Measurements from ENCODE around the gene ONECUT3. TPM values are rescaled to one million over a fixed set of nuclear protein-coding genes. Genes with fewer than 3 reads are reported as not detected.

Gene ONECUT3
- total RNA-seq, 2 experiments from 2014 or later = not detected

DNA sequence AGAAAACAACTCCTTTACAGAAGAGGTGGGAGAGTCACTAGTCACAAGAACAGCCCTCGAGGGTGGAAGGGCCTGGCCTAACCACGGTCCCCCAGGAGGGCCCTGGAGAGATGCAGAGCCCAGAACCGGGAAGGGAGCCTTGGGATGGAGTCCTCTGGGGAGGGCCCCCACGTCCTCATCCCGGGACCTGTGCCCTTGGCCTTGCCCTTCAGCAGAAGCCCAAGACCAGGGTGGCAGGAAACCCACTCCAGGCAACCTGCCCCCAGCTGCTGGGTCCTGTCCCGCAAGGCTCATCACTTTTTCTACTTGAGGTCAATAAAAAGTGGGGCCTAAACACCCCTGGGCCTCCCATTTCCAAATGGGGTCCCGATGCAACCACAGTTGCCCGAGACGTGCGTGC lies 61.1 kb downstream of the ONECUT3 start:
- Histone ChIP-seq H3K79me2 (ENCODE audit: insufficient read depth, low read depth, low read length) (no peaks in the 10 kb centered on the region), H2AFZ (ENCODE audit: low read length) (no peak overlapping the region), H3K9me3 (ENCODE audit: low read length) (no peaks in the 10 kb centered on the region), H3K4me2 (ENCODE audit: low read length) (no peak overlapping the region), H3K27ac (ENCODE audit: low read depth, low read length, poor library complexity, severe bottlenecking) (no peak overlapping the region), H3K36me3 (ENCODE audit: insufficient read depth, low read length) (peaks cover 40% of the 10 kb centered on the region; the same call in 1 of the 2 replicates), H4K20me1 (ENCODE audit: insufficient read depth, low read length) (no peaks in the 10 kb centered on the region), H3K4me1 (ENCODE audit: insufficient read depth, low read length, poor library complexity, severe bottlenecking) (peaks cover 18% of the 10 kb centered on the region), H3K4me3 (ENCODE audit: low read depth, low read length, poor library complexity, severe bottlenecking) (no peak overlapping the region), H3K9me2 (ENCODE audit: insufficient read depth, low read length) (no peaks in the 10 kb centered on the region)
- BruUV-seq (replicated peaks) = no TSS peak
- CTCF ChIA-PET (ENCODE audit: unreplicated experiment) = interaction anchor here (0.5 kb wide), 1 partner anchor 12 kb away, joined by 7 read pairs; no protein-coding TSS in a partner anchor
- no peak for DNase-seq (ENCODE audit: low spot score)
- TF ChIP-seq EZH2phosphoT487 (IDR thresholded peaks at IDR 0.05; ENCODE audit: borderline replicate concordance, low read depth, low read length) = no peak
- TF ChIP-seq, protein P1, sequence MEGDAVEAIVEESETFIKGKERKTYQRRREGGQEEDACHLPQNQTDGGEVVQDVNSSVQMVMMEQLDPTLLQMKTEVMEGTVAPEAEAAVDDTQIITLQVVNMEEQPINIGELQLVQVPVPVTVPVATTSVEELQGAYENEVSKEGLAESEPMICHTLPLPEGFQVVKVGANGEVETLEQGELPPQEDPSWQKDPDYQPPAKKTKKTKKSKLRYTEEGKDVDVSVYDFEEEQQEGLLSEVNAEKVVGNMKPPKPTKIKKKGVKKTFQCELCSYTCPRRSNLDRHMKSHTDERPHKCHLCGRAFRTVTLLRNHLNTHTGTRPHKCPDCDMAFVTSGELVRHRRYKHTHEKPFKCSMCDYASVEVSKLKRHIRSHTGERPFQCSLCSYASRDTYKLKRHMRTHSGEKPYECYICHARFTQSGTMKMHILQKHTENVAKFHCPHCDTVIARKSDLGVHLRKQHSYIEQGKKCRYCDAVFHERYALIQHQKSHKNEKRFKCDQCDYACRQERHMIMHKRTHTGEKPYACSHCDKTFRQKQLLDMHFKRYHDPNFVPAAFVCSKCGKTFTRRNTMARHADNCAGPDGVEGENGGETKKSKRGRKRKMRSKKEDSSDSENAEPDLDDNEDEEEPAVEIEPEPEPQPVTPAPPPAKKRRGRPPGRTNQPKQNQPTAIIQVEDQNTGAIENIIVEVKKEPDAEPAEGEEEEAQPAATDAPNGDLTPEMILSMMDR (conservative IDR thresholded peaks at IDR 0.05; ENCODE audit: low read length) = no peak
- POLR2A ChIA-PET = no interaction called here
- intact Hi-C loops (cut with micrococcal nuclease; ENCODE audit: unreplicated experiment) = loop anchor here (5.0 kb wide), 1 partner anchor 207 kb away; the partner anchor contains the start of gene UQCR11

DNA sequence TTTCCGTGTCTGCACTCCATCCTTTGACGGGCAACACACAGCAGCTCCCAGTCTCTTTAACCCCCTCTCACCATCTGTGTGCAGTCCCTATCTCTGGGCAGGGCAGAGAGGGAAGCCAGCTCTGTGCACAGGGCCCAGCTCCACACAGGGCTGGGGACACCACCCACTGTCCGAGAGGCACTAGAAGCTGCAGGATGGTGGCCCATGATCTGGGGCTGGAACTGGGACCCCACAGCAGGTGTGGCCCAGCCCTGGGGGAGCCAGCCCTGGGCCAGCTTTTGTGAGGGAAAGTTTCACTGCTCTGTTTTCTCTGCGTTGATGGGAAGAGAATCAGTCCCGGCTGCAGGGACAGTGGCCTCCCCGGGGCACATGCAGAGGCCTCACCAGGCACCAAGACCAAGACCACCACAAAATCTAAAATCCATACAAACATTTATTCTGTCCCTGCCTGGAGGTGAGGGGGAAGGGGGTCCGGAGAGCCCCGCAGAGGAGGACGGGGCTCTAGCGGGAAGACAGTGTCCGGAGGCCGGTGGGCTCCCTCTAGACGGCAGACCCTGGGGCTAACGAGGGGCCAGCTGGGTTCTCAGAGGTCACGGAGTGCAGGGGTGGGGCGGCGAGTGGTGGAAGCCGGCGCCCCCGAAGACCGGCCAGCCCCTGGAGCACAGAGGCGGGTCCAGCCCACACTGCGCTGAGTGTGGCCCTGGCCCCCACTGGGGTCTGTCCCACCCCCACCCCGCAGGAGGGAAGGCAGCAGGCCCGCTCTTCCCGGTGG lies 61.7 kb downstream of the ONECUT3 start:
- Histone ChIP-seq H3K9me2 (ENCODE audit: insufficient read depth, low read length) (no peaks in the 10 kb centered on the region), H3K27ac (ENCODE audit: low read depth, low read length, poor library complexity, severe bottlenecking) (no peak overlapping the region), H3K4me1 (ENCODE audit: insufficient read depth, low read length, poor library complexity, severe bottlenecking) (peaks cover 18% of the 10 kb centered on the region), H2AFZ (ENCODE audit: low read length) (no peak overlapping the region), H4K20me1 (ENCODE audit: insufficient read depth, low read length) (no peaks in the 10 kb centered on the region), H3K9me3 (ENCODE audit: low read length) (no peaks in the 10 kb centered on the region), H3K4me3 (ENCODE audit: low read depth, low read length, poor library complexity, severe bottlenecking) (no peak overlapping the region), H3K79me2 (ENCODE audit: insufficient read depth, low read depth, low read length) (no peaks in the 10 kb centered on the region), H3K4me2 (ENCODE audit: low read length) (no peak overlapping the region), H3K36me3 (ENCODE audit: insufficient read depth, low read length) (peaks cover 46% of the 10 kb centered on the region; the same call in 1 of the 2 replicates)
- intact Hi-C loops (cut with micrococcal nuclease; ENCODE audit: unreplicated experiment) = loop anchor here (5.0 kb wide), 1 partner anchor 208 kb away; the partner anchor contains the start of gene UQCR11
- TF ChIP-seq, protein P1 (conservative IDR thresholded peaks at IDR 0.05; ENCODE audit: low read length) = no peak
- no peak for TF ChIP-seq EZH2phosphoT487 (IDR thresholded peaks at IDR 0.05; ENCODE audit: borderline replicate concordance, low read depth, low read length)
- CTCF ChIA-PET (ENCODE audit: unreplicated experiment) = interaction anchor here (0.5 kb wide), 1 partner anchor 11 kb away, joined by 7 read pairs; no protein-coding TSS in a partner anchor
- DNase-seq (ENCODE audit: low spot score) = no peak
- BruUV-seq (replicated peaks) = TSS peak; percentile 88
- POLR2A ChIA-PET = no interaction called here

Measured in OCI-LY7 (cell line).